ENCODE data around the gene LCORL.
"Not testable (repeated sequence)": the region's sequence is repeated elsewhere in the genome, so short reads cannot be mapped to it uniquely, and the experiment has no call there.

Gene LCORL
- total RNA-seq, result 8.4 to 17.3 reads per million in 2 donors

- DNase-seq, result peak; percentile 62 to 96 (median 78)
These were observed at the start of gene LCORL for GRCh38 chr4:18021720-18022571. Gene LCORL (minus strand): TSS chr4:18021755. CDS start chr4:18021751, 4 bp downstream.

- DNase-seq, result no peak
These were observed 48.3 kb upstream of the LCORL start for GRCh38 chr4:18069810-18070209.

DNA sequence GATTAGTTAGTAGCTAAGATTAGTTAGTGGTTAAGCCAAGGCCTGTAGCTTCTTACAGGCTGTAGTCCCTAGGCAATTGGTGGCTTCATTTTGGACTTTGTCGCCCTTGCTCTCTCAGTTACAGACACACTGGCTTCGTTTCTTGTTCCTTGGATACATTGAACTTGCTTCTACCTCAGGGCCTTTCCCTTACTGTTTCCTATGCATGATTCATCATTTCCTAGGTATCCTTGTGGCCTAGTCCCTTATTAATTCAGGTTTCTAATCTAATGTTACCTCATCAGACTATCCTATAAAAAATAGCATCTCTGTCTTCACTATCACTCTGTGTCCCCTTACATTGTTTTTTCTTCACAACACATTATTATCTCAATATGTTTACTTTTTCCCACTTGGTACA is 45.5 kb upstream of the LCORL start:
- no peak for DNase-seq

DNA sequence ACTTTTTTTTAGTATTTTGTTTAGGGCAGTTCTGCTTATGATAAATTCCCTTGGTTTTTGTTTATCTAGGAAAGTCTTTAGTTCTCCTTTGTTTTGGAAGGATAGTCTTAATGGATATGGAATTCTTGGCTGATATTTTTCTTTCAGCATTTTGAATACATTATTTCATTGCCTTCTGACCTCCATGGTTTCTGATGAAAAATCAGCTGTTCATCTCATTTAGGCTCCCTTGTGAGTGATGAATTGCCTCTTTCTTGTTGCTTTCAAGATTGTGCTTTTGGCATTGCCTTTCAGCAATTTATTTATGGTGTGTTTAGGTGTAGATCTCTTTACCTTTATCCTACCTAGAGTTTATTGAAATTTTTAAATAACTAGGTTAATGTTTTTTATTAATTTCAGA is 41.5 kb upstream of the LCORL start:
- DNase-seq, result no peak

DNA sequence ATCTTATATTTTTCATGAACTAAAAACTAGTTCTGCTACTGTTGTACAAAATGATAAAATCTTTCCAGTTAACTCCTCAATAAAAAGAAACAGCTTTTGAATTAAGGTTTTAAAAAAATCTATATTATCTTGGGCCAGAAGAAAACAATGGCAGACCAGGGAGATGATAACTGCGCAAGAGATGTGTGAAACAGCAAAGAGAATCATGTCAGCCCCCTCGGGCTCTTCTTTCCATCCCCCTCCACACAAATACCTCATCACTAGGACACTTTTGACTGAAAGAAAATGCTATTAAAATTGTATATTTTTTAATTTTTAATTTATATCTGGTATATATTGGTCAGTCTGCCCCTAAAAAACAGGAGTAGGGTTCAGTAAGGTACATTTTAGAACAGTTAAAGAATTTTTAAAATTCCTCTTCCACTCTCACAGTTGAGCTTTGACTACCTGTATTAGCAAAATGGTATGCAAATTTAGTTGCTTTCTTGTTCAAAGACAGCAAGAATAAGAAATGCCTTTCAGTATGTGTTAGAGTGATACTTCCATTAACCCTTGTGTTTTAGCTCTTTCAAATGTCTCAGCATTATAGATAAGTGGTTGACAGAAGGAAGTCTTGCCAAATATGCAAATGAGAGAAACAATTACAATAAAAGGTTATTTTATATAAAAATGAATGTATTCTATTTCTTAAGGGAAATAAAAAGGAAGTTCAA is 36.4 kb upstream of the LCORL start:
- no peak for DNase-seq

DNA sequence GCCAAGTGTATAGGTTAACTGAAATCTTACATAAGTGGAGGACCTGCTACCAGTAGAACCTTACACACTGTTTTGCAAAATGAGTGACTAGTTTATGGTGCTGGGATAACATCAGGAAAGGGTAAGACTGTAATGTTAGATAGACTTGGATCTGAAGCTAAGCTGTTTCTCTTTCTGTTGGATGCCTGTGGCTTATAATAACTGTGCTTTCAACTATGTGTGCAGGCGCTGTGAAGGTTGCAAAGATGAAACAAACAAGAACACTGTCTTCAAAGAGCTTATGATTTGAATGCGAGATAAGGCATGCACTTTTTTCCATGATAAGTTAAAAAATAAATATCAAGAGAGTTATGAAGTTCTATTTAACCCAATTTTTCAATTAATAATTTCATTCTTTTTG is 34.5 kb upstream of the LCORL start:
- DNase-seq, result peak in 1 of 5 experiments; percentile 30

DNA sequence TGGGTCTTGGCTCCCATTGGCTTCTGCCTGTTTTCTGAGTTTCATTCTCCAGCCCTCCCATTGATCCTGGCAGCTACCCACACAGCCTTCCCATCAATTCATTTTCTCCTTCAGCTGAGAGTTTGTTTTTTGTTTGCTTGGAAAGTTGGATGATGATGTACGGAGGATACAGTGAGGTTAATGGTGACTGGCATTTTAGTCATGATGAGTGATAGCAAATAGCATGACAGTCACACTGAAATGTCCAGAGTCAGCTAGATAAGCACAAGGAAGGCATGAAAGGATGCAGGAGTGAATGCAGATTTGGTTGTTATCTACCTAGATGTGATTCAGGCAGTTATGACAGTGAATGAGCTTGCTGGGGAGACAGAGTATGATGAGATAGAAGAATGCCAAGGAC is 30.6 kb upstream of the LCORL start:
- DNase-seq, result no peak

- no peak for DNase-seq
These were observed 29.7 kb upstream of the LCORL start for GRCh38 chr4:18051281-18051680.

DNA sequence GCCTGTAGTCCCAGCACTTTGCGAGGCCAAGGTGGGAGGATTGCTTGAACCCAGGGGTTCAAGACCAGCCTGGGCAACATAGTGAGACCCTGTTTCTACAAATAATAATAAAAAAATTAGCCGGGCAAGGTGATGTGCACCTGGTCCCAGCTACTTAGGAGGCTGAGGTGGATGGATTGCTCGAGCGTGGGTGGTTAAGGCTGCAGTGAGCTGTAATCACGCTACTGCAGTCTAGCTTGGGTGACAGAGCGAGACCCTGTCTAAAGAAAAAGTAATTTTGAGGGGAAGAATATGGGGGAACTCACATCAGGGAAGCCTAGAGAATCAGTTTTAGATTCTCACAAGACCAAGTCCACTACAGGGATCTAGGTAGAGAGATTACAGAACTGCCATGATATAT is 28.9 kb upstream of the LCORL start:
- no peak for DNase-seq

DNA sequence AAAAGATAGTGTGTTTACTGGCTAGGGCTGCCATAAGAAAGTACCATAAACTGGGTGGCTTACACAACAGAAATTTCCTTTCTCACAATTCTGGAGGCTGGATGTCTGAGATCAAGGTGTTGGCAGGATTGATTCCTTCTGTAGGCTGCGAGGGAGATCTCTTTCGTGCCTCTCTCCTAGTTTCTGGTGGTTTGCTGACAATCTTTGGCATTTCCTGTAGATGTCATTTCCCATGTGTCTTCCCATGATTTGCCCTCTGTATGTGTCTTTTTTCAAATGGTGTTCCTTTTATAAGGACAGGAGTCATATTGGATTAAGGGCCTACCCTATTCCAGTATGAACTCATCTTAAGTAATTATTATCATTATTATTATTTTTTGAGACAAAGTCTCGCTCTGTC is 27.9 kb upstream of the LCORL start:
- DNase-seq, result no peak

GRCh38 chr4:18042754-18043153 is 21.2 kb upstream of the LCORL start:
- no peak for DNase-seq

DNA sequence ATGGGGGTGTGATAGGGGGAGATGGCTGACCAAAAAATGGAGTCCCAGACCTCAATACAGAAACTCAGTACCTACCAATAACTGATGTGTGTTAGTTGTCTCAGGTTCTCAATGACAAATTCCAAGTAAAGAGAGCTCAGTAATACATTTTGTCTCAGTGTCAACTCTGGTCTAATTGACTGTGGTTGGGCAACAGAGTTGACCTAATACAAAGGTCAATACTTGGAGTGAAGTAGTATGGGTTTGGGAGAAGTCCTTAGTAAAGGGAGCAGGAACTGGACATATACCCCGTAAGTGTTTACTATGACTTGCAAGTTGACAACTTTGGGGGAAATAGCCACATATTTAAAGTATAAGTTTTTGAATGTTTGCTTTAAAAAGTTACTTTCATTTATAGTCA is 20.5 kb upstream of the LCORL start:
- no peak for DNase-seq

- no peak for DNase-seq
These were observed 19.6 kb upstream of the LCORL start for GRCh38 chr4:18041114-18041513.

DNA sequence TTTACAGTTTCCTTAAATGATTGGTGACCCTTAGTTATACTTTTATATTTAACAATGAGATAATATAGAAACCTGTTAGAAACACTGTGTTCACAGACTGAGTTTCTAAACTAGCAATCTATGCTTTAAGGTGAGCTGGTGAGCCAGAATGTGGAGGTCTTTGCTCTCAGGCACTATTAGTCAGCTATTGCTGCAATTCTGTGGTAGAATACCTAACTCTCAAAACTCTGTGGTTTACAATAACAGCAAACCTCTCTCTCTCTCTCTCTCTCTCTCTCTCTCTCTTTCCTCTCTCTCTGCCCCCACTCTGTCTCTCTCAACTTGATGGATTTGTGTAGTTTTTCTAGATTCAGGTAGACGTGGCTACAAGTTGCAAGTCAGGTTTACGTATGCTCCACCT is 17.6 kb upstream of the LCORL start:
- DNase-seq, result no peak

DNA sequence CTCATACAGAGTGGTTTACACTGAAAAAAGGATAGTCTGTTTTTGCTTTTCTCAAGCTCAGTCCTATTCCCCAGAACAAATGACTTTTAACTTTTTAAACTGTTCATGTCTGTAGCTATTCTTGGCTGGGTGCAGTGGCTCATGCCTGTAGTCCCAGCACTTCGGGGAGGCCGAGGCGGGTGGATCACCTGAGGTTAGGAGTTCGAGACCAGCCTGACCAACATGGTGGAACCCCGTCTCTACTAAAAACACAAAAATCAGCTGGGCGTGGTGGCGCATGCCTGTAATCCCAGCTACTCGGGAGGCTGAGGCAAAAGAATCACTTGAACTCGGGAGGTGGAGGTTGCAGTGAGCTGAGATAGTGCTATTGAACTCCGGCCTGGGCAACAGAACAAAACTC is 14.8 kb upstream of the LCORL start:
- not testable (repeated sequence) for DNase-seq

DNA sequence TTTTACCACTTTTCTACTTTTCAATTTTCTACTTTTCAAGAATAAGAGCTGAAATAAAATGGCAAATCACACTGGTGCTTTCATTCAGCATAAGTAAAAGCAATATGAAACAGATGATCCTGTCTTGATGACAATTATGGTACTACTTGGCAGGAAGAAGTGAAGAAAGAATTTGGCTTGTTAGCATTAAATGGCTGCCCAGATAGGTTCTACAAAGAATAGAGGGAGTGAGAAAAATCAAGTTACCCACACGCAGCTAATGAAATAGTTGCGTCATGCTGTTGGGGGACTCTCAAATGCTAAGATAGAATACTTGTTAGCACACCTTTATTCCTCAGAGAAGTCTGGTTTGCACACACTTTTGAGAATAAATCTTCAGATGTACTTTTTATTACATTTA is 12.5 kb upstream of the LCORL start:
- no peak for DNase-seq

DNA sequence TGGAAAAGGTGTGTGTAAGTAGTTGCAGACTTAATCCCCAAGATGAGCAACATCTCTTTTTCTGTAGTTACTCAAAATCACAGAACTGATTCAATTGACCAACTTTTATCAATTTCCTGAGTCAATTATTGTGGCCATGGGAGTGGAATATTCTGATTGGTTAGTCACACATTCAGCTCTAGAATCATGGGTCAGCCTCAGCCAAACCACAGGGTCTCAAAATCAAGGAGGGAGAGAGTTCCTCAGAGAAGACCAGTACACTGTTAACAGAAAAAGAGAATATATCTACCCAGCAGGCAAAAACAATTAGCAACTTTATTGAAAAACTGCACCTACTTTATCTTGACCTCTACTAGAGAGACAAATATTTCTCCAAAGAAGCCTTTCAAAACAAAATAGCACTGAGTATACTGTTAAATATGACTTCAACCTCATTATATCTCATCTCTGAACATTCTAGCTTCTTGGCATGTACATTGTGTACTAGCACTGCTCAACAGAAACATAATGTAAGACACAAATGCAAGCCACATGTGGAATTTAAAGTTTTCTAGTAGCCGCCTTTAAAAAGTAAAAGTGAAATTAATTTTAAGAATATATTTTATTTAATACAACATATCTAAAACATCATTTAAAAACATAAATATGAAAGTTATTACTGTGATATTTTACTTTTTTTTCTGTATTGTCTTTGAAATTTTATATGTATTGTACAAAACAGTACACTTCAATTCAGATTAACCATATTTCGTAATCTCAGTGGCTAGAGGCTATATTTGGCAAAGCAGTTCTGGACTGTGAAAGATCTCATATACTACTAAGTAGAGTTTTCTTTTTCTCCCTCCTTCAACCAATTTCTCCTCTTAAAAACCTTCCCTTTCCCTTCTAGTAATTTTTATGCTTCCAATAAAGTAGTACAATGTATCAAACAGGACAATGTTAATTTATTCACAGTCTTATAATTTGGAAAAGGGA is 11.8 kb upstream of the LCORL start:
- no peak for DNase-seq

DNA sequence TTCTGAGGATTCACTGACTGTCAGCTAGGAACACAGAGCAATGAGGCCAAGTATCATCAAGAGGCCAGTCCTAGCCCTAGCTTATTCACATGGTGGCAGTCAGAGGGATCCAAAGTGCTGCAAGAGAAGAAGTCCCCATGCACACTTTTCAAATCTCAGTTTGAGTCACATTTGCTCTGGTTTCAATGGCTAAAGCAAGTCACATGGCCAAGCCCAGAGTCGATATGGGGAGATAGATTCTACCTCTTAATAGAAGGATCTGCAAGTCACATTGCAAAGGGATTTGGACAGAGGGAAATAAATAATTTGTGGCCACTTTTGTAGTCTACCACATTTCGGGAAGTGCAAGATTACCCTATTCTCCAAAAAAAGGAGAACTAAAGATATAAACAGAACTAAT is 3.7 kb upstream of the LCORL start:
- DNase-seq, result peak in 1 of 5 experiments; percentile 23

GRCh38 chr4:18022572-18023050 is 1.1 kb upstream of the LCORL start:
- peak in 1 of 5 experiments; percentile 10 for DNase-seq

- DNase-seq, result no peak
These were observed 160 bp downstream of the LCORL start for GRCh38 chr4:18021470-18021719.

DNA sequence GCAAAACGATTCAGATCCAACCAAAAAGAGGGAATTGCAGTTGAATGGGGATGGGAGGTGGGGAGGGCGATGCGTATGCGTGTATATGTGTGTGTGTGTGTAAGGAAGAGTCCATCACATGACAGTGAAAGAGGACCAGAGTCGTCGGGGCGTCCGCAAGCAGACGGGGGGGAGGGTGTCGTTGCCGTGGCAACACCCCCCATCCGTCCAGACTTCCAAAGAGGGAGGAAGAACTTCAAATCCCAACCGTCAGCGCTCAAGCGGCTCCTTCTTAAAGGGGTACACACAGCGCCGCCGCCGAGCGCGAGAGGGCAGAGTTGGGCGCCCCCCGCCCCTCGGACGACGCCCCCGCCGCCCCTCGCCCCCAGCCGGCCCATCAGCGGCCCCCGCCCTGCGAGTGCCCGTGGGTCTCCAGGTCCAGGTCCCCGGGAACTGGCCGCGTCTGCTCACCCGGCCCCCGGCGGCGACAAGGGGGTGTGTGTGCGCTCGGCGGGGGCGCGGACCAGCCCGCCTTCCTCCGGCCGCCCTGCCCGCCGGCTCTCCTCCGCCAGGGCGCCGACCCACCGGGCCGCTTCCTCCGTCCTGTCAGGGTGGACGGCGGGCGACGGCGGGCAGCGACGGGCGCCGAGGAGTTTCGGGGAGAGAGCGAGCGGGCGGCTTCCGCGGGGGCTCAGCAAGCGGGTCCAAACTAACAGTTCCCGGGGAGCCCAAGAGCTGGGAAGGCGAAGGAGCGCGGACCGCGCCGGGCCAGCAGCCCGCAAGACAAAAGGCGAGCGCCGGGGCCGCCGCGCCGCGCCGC is 685 bp downstream of the LCORL start:
- DNase-seq, result peak; percentile 9 to 65 (median 28)

GRCh38 chr4:18020145-18020670 is 1.3 kb downstream of the LCORL start:
- DNase-seq, result peak in 1 of 5 experiments; percentile 36

Data from T-helper 2 cell (primary cell).